HG03354 (cell line): ENCODE data around the gene SULT2B1.
"Not testable (repeated sequence)": the region's sequence is repeated elsewhere in the genome, so short reads cannot be mapped to it uniquely, and the experiment has no call there.

ENCODE experiments used
- ATAC-seq: cut with Tn5 transposase; IDR thresholded peaks from one replicate; pipeline ENCODE4 v1.9.1; 2021; ENCODE audit warnings: mild to moderate bottlenecking; ENCODE audit not compliant: unreplicated experiment, poor library complexity, severe bottlenecking

SULT2B1 gene

DNA sequence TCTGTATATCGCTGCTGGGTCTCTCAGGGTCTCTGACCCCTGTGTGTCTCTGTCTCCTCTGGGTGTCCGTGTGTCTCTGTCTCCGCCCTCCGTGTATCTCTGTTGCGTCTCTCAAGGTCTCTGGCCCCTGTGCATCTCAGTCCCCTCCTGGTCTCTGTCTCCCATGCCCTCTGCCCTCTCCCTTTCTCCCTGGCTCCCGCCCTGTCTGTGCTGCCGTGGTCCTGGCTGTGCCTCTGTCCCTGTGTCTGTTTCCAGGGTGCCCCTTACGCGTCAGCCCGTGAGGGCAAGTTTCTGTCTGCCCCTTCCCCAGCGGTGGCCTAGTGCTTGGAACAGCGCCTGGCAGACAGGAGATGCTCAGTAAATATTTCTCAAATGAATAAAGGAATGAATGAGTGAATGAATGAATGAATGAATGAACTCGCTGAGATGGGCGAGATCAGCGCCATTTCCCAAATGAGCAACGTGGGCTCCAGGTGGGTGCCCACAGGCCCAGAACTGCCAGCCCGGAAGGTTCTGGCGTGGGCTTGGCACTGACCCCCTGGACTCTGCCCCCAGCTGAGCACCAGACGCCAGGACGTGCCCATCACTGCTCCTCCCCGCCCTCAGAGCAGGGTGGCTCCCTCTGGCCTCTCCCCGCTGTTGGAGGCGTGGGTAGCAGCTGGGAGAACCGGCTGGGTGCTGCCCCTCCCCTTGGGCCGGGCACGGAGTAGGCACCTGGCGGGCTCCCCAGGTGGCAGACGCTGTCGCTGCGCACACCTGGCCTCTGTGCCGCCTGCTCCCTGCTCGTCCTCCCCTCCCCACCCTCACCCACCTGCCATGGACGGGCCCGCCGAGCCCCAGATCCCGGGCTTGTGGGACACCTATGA, at the start of gene SULT2B1:
Gene SULT2B1, plus strand, starts transcription at position 736 of the 866 bp plus-strand sequence. Its CDS starts 81 bp downstream, at position 817.
- no peak for ATAC-seq

DNA sequence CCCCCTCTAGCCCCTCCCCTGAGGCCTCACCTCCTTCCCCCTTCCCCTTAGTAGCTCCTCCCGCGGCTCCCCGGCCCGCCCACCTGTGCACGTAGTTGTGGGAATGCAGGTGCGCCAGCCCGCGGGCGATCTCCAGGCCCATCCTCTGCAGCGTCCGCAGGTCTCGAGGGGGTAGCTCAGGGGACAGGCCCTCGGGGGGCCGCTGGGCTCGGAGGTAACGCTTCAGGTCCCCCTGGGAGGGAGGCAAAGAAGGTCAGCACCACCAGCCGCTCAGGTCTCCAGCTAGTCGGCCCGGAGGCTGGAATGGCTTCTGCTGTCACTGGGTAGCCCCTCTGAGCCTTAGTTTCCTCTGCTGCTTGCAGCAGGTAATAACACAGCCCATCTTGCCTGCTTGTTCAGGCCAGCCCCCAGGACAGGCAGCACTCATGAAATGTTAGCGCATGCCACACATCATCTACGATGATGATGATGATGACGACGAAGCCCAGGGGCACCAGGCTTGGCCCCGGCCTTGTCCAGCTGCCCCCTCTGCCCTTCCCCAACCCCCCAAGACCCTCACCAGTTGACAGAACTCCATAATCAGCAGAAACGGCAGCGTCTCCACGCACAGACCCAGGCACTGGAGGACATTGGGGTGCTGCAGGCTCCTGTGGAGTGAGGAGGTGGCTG, 49.5 kb upstream of the SULT2B1 start:
- no peak for ATAC-seq

DNA sequence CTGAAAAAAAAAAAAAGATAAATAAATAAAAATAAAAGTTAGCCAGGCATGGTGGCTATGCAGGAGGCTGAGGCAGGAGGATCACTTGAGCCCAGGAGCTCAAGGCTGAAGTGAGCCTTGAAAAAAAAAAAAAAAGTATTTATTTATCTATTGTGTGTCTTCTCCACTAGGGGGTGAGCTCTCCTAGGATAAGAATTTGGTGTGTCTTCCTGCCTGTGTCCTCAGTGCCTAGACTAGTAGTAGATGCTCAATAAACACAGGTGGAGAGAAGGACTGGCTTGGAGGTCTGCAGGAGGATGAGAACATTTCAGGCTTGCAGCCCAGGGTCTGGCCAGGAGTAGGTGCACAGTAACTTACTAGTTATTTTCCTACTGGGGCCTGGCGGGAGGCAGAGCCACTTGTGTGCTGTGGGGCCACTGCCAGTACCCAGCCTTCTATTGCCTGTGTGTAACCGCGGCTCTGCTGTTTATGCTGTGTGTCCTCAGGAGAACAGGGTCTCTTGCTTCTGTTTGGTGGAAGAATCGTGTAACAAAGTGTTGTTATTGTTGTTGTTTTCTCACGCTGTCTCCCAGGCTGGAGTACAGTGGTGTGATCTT, 45.7 kb upstream of the SULT2B1 start:
- no peak for ATAC-seq

DNA sequence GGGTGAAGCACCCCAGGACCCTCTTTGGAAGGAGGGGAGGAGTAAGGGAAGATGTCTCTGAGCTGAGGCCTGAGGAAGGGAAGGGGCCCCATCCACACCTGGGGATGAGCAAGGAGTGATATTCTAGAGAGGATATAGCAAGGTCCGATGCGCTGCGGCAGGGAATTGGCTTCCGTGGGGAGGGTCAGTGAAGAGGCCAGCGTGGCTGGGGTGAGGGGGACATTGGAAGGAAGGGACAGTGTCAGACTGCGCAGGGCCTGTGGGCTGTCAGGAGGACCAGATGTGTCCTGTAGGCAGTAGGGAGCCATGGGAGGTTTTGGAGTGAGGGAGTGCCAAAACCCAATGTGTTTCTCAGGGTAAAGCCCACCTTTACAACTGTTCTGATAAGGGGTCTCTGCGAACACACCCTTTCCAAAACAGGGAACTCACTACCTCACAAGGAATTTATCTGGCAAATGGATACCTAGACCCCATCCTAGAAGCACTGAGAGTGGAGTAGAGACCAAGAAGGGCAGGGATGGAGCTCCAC, 44.0 kb upstream of the SULT2B1 start:
- no peak for ATAC-seq

DNA sequence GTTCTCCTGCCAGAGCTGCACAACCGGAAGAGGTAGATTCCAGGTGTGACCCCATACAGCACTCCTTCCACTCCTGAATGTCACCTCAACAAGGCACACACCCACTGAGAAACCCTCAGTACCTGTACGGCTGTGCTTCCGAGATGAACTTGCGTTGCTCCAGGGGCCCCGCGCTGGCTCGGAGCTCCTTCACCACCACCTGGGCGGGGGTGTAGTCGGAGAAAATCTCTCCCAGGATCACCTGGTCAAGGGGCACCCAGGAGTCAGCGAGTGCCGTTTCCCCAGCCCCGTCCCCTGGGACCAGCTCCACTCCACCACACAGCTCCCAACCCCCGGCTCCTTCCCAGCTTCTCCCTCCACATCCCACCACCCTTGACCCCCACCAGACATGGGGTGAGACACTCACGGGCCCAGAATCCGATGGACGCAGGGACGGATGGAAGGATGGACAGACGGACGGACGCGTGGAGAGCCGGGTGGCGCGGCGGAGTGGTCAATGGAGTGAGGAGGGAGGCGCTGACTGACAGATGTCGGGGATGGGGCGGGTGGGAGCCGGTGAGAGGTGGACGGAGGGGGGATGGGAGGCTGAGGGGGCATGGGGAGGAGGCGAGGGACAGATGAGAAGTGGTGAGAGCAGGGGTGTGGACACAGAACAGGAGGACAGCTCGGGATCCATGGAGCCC, 43.1 kb upstream of the SULT2B1 start:
- no peak for ATAC-seq

DNA sequence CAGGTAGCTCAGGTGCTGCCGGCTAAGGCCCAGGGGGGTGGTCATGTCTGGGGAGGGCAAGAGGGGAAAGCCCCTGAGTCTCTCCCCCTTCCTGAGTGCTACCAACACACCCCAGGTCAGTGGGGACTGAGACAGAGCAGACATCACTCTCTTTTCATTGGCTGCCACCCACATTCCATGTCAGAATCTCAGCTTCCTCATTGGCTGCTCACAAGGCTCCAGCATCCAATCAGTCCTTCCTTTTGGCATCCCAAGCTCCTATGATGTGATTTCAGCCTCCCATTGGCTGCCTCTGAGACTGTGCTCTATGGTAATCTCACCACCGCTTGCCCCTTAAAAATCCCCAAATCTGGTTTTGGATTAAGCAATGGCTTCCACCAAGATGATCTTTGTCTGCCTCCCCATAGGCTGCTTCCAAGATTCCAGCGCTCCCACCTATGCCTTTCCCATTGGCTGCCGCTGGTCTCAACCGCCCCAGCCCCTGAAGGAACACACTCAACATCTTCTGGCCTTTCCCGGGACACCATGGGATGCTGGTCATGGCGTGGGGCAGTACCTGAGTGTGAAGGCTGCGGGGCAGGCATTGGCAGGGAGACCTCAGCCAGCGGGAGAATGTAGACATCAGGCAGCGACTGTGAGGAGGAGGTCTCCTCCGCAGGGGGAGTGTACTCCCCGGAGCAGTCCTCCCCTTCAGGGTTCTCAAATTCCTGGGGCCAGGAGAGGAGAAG, 42.3 kb upstream of the SULT2B1 start:
- ATAC-seq: no peak

DNA sequence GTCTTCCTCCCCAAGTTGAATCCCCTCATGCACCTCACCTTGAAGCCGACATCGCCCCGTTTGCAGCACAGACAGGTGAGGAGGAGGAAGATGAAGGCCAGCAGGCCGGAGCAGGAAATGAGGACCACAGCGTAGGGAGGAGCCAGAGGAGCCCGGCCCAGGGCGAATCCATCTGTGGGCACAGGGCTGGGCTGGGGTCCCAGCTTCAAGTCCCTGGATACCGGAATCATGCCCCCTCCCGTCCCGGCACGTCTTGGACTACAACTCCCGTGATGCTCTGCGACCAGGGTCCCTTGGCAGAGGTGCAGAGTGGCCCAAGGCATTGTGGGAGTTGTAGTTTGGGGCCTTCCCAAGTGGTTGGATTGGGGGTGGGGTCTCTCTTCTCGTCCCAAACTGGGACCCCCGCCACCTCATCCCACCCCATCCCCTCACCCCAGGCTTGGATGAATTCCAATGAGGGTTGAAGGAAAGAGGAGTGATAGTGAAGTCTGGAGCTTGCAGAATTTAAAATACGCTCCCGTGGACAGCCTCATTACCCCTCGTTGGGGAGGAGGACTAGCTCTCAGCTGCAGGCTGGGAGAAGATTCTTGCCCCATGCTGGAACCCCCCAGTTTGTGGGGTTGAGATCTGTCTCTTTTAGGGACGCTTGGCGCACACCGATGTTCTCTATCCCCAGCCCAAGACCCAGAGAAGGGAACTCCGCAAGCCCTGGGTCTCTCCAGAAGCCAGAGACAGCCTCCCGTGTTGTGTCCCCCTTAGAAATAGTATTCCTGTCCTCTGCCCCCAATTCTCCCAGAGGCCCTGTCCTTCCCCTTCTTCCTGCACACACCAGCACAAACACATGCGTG, 41.3 kb upstream of the SULT2B1 start:
- no peak for ATAC-seq

DNA sequence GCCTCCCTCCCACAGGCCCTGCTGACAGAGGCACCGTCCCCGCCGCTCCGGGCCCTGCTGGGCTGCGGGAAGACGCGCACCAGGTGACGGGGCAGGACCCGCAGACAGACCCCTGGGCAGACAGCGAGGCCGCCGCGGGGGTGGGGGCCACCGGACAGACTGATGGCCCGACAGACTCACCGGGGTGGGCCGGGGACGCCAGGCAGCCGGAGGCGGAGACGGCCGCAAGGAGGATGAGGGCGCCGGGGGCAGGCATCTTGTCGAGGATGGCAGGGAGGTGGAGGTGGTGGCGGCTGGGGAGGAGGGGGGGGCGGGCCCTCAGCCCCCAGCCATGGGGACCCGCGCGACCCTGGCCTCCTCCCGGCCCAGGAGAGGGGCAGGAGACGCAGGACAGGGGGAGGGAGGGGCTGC, 40.6 kb upstream of the SULT2B1 start:
- ATAC-seq: no peak

DNA sequence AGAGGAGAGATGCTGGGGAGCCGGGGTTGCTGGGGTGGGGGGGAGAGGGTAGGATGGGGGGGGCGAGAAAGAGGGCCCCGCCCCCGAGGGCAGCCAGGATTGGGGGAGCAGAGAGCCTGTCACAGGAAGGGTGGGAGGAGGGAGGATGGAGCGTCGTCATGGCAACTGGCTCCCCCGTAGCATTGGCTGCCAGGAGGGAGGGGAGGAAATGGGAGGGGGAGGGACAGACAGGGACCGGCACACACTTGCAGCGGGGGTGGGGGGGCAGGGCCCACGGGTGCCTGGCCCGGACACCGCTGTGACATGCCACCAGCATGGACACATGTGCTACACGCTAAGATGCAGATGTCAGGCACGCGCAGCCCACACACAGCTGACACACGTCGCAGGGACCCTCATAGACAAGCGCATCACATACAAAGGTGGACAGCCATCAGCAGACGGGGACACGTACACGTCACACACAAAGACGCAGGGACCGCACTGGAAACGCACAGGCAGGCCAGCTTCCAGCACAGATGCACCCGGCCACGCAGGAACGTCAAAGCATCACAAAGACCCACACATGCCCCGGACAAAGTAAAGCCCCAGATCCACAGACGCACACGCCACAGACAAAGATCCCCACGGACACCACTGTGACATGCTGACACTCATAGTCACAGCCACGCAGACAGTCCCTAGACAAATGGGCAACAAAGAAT, 40.0 kb upstream of the SULT2B1 start, which contains the start of gene LMTK3:
Gene LMTK3, minus strand, starts transcription at position 36 of the 704 bp plus-strand sequence. CDS start 259 bp downstream, outside the sequence.
- no peak for ATAC-seq

DNA sequence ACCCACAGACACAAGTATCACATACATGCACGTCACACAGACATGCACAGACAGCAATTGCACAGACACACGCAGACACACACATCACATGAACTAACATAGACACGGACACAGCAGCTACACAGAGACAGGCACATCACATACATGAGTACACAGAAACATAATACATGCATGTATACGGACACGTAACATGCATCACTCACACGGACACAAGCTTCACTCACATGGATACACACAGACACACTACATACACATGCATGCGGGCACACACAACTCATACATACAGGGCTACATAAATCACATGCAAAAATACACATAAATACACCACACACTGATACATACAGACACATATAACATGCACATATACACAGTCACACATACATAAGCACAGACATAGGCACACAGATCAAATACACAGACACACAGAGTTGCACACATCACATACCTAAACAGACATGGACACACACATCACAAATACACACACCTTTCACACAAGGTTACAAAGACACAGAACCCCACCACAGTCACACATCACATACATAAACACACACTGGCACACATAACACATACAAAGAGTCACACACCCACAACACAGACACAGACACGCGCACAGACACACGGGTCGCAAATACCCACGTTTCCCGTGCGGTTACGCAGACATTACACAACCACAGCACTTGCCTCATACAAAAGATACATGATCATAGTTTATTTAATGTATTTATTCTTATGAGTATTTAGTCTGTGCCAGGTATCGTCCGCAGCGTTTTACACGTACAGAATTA, 39.3 kb upstream of the SULT2B1 start:
- ATAC-seq: no peak

DNA sequence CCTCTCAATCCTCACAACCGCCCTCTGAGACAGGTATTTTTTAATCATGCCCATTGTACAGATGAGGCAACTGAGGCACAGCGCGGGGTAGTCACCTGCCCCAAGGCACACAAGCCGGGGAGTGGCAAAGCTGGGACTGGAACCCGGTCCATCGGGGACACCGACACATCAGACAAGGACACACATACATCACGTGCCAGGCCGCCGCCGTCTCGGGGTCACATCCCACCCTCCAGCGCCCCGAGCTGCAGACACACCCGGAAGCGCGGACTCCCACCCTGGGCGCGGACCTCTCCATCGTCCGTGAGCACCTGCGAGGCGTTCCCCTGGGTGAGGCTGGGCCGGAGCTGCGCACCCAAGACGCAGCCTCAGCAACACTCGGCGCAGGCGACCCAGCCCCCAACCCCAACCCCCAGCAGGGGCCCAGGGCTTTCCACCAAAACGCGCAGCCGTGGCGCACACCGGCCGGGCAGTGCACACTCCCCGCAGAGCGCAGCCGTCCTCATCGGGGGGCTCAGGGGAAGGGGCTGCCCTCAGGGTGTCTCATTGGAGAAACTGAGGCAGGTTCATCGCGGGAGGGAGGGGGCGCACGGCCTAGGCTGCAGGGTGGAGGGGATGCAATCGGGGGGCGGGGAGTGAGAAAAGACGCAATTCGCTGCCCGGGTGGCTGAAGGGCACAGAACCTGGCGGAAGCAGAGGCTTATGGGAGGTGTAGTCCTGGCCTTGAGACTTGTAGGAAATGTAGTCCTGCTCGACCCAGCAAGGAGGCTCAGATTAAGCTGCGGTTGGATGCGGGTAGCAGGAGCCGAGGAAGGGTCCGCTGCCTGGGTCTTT, 38.5 kb upstream of the SULT2B1 start:
- ATAC-seq: peak; percentile 51

DNA sequence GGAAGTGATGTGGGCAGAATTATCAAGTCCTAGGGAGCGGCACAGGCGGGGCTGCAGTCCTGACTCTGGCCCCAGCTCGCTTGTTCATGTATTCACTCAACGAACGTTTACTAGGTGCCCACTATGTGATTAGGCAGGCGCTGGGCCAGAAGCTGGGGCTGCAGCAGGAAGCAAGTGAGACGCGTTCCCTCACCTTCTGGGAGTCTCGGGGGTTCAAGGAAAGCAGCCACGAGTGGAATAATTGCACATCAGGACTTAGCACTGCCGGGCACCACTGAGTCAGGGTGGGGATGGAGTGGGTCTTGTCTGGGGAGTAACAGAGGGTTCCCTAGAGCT, 37.9 kb upstream of the SULT2B1 start:
- no peak for ATAC-seq

DNA sequence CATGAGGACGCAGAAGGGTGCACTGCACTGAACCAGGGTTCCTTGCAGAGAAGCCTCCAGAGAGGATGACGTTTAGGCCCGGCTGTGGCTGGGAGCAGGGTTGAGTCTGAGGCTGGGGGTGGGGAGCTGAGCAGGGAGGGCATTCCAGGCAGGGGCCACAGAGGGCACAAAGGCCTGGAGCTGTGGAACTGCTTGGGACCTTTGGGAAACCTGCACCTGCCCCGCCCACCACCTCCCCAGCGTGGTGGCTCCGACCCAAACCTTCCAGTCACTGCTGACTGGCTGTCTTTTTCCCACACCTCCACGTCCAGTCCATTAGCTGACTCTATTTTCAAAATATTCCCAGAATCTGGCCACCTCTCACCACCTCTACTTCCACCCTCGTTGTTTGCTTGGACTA, 35.4 kb upstream of the SULT2B1 start:
- no peak for ATAC-seq

DNA sequence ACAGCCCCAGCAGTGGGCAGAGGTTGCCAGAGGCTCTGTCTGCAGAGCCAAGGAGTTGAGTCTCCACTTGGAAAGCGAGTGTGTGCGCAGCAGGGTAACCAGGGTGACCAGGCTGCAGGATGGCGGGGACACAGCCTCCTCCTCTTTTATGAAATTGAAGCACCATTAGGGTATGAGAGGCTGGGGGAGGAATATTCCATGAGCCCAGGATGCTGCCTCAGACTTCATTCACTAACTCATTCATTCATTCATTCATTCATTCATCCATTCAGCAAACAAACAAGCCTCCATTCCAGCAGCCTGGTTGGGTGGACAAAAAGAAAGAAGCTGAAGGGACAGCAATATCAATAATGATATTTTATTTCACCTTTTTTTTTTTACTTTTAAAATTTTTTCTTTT, 33.8 kb upstream of the SULT2B1 start:
- no peak for ATAC-seq

DNA sequence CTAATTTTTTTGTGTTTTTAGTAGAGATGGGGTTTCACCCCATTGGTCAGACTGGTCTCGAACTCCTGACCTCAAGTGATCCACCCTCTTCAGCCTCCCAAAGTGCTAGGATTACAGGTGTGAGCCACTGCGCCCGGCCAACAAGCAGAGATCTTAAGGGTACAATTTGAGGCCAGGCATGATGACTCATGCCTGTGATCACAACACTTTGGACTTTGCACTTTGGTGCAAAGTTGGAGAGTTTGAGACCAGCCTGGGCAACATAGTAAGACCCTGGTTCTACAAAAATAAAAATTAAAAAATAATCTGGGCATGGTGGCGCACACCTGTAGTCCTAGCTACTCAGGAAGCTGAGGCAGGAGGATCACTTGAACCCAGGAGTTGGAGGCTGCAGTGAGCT, 32.5 kb upstream of the SULT2B1 start:
- not testable (repeated sequence) for ATAC-seq

DNA sequence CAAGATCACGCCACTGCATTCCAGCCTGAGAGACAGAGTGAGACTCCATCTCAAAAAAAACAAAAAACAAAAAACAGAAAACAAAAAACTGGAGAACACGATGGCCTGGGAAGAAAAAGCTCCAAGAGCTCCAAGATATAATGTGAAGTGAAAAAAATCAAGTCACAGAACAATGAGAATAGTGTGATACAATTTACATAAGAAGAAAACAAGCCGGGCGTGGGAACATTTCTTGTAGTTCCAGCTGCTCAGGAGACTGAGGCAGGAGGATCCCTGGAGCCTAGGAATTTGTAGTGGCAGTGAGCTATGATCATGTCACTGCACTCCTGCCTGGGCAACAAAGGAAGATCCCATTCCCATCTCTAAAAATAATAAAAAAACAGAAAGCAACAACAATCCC, 31.8 kb upstream of the SULT2B1 start:
- no peak for ATAC-seq
